Neural progenitor cell (in vitro differentiated cells): ENCODE results near the gene C20orf141. TPM values are rescaled to one million over a fixed set of nuclear protein-coding genes. Genes with fewer than 3 reads are reported as not detected.

Experiments
- DNase-seq: peaks from one replicate; pipeline ENCODE4 v3.0.0-alpha.2; 2016; ENCODE audit warnings: low spot score
- H2AFZ ChIP-seq: fragments of 200-600 bp; sonication (generic); replicated peaks from 2 replicates; pipeline ENCODE4 v1.6.1; 2016; ENCODE audit warnings: antibody characterized with exemption
- H3F3A ChIP-seq: fragments of 200-600 bp; sonication (generic); 2 replicates; pipeline ENCODE4 v1.6.1; 2016; ENCODE audit warnings: antibody characterized with exemption, low read depth
- H3K27ac ChIP-seq: fragments of 200-600 bp; sonication (generic); 2 replicates; pipeline ENCODE4 v1.5.1; 2016; ENCODE audit warnings: mild to moderate bottlenecking
- H3K27me3 ChIP-seq: fragments of 200-600 bp; sonication (generic); 2 replicates; pipeline ENCODE4 v1.6.1; 2016; ENCODE audit warnings: mild to moderate bottlenecking, moderate library complexity
- H3K36me3 ChIP-seq: fragments of 200-600 bp; sonication (generic); 2 replicates; pipeline ENCODE4 v1.5.1; 2016
- H3K4me1 ChIP-seq: fragments of 200-600 bp; sonication (generic); 2 replicates; pipeline ENCODE4 v1.6.1; 2016; ENCODE audit warnings: mixed run types
- H3K4me2 ChIP-seq: fragments of 200-600 bp; sonication (generic); 2 replicates; pipeline ENCODE4 v1.6.1; 2016
- H3K4me3 ChIP-seq: fragments of 200-600 bp; sonication (generic); 2 replicates; pipeline ENCODE4 v1.5.1; 2016
- H3K79me2 ChIP-seq: fragments of 200-600 bp; sonication (generic); 2 replicates; pipeline ENCODE4 v1.6.1; 2016; ENCODE audit warnings: low read depth
- H3K9ac ChIP-seq: fragments of 200-600 bp; sonication (generic); 2 replicates; pipeline ENCODE4 v1.6.1; 2016
- H3K9me3 ChIP-seq: fragments of 200-600 bp; sonication (generic); 2 replicates; pipeline ENCODE4 v1.5.1; 2016; ENCODE audit warnings: low read depth
- H4K20me1 ChIP-seq: fragments of 200-600 bp; sonication (generic); 2 replicates; pipeline ENCODE4 v1.6.1; 2016; ENCODE audit warnings: low read depth
- H3K27ac Mint-ChIP-seq: 3 replicates; pipeline ENCODE4 v1.8.0; 2021; ENCODE audit warnings: mixed read lengths
- H3K27me3 Mint-ChIP-seq: 2 replicates; pipeline ENCODE4 v1.8.0; 2022; ENCODE audit warnings: low read depth, mild to moderate bottlenecking, inconsistent platforms, moderate library complexity, mixed read lengths; ENCODE audit not compliant: insufficient read depth
- H3K36me3 Mint-ChIP-seq: 3 replicates; pipeline ENCODE4 v1.8.0; 2021; ENCODE audit warnings: mixed read lengths
- H3K4me1 Mint-ChIP-seq: 3 replicates; pipeline ENCODE4 v1.8.0; 2021; ENCODE audit warnings: mixed read lengths
- H3K4me3 Mint-ChIP-seq: 3 replicates; pipeline ENCODE4 v1.8.0; 2021; ENCODE audit warnings: mild to moderate bottlenecking, moderate library complexity, mixed read lengths
- H3K9me3 Mint-ChIP-seq: 3 replicates; pipeline ENCODE4 v1.8.0; 2020; ENCODE audit warnings: mixed read lengths
- CTCF ChIP-seq: fragments of 200-600 bp; sonication (generic); IDR thresholded peaks from 2 replicates; pipeline ENCODE4 v1.5.1; 2017; ENCODE audit warnings: antibody characterized with exemption, mild to moderate bottlenecking
- EZH2 ChIP-seq: fragments of 200-600 bp; sonication (generic); IDR thresholded peaks from 2 replicates; pipeline ENCODE4 v1.6.1; 2017; ENCODE audit warnings: antibody characterized with exemption, mild to moderate bottlenecking, moderate library complexity
- EZH2phosphoT487 ChIP-seq: fragments of 200-600 bp; sonication (generic); IDR thresholded peaks from 2 replicates; pipeline ENCODE4 v1.6.1; 2017; ENCODE audit warnings: antibody characterized with exemption
- total RNA-seq: library from RNA; depleted of rRNA; stranded (reverse); fragments of >200 nt; gene quantifications from 2 replicates; pipeline ENCODE4 v1.2.3, GENCODE V29; 2015; ENCODE audit warnings: low replicate concordance

The C20orf141 gene
- total RNA-seq, 1 donor from 2014 or later: not detected

DNA sequence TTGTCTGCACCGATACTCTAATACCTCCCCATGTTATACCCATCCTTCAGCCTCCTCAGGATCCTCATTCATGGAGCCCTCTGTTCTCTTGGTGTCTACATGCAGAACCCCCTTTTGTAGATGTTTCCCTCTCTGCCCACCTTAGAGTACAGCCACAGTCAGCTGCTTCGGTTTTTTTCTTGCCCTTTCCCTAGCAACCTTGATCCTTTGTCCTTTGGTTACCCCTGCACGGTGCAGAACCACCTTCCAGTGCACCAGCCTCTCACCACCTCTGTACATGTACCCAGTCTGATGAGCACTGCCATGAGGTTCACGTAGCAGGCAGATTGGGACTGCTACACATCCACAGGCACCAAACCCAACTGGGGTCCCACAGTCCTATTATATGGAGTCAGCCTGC lies 33.0 kb downstream of the C20orf141 start:
- Histone ChIP-seq H3F3A (peaks cover 4% of the 10 kb centered on the region), H3K9me3 (no peaks in the 10 kb centered on the region), H3K79me2 (no peaks in the 10 kb centered on the region), H4K20me1 (no peaks in the 10 kb centered on the region), H3K27ac (no peak overlapping the region), H3K4me3 (no peak overlapping the region), H3K27me3 (no peaks in the 10 kb centered on the region), H3K36me3 (no peaks in the 10 kb centered on the region), H3K4me1 (no peaks in the 10 kb centered on the region), H2AFZ (no peak overlapping the region), H3K9ac (no peak overlapping the region), H3K4me2 (no peak overlapping the region)
- peaks cover 6% of the 10 kb centered on the region for H3K4me1 Mint-ChIP-seq
- TF ChIP-seq EZH2phosphoT487 (no peak), EZH2 (no peak), CTCF (no peak)
- H3K27me3 Mint-ChIP-seq: no peaks in the 10 kb centered on the region
- DNase-seq: no peak
- no peak overlapping the region for H3K4me3 Mint-ChIP-seq
- H3K36me3 Mint-ChIP-seq: peaks cover 2% of the 10 kb centered on the region
- H3K27ac Mint-ChIP-seq: no peak overlapping the region
- H3K9me3 Mint-ChIP-seq: no peaks in the 10 kb centered on the region

- Mint-ChIP-seq H3K27me3 (no peaks in the 10 kb centered on the region), H3K4me3 (no peak overlapping the region), H3K9me3 (no peaks in the 10 kb centered on the region), H3K36me3 (peaks cover 2% of the 10 kb centered on the region), H3K27ac (no peak overlapping the region), H3K4me1 (peaks cover 6% of the 10 kb centered on the region)
- TF ChIP-seq EZH2 (no peak), EZH2phosphoT487 (no peak), CTCF (no peak)
- no peaks in the 10 kb centered on the region for H4K20me1 ChIP-seq
- no peak overlapping the region for H3K4me3 ChIP-seq
- peaks cover 4% of the 10 kb centered on the region for H3F3A ChIP-seq
- no peaks in the 10 kb centered on the region for H3K79me2 ChIP-seq
- no peaks in the 10 kb centered on the region for H3K36me3 ChIP-seq
- no peaks in the 10 kb centered on the region for H3K27me3 ChIP-seq
- H3K4me2 ChIP-seq: no peak overlapping the region
- H3K9me3 ChIP-seq: no peaks in the 10 kb centered on the region
- no peak overlapping the region for H3K9ac ChIP-seq
- no peak for DNase-seq
- no peak overlapping the region for H2AFZ ChIP-seq
- H3K4me1 ChIP-seq: no peaks in the 10 kb centered on the region
- H3K27ac ChIP-seq: no peak overlapping the region
Observed at GRCh38 chr20:2849529-2849928, 34.7 kb downstream of the C20orf141 start.

- H3K4me1 ChIP-seq: no peaks in the 10 kb centered on the region
- H3K36me3 Mint-ChIP-seq: peaks cover 2% of the 10 kb centered on the region
- H3K27ac ChIP-seq: no peak overlapping the region
- H3K36me3 ChIP-seq: no peaks in the 10 kb centered on the region
- no peak overlapping the region for H3K9ac ChIP-seq
- TF ChIP-seq EZH2phosphoT487 (no peak), EZH2 (no peak), CTCF (no peak)
- H2AFZ ChIP-seq: no peak overlapping the region
- H3K4me2 ChIP-seq: no peak overlapping the region
- no peaks in the 10 kb centered on the region for H4K20me1 ChIP-seq
- H3K27me3 Mint-ChIP-seq: no peaks in the 10 kb centered on the region
- peaks cover 4% of the 10 kb centered on the region for H3F3A ChIP-seq
- H3K27me3 ChIP-seq: no peaks in the 10 kb centered on the region
- H3K4me1 Mint-ChIP-seq: peaks cover 6% of the 10 kb centered on the region
- DNase-seq: no peak
- no peaks in the 10 kb centered on the region for H3K79me2 ChIP-seq
- no peaks in the 10 kb centered on the region for H3K9me3 Mint-ChIP-seq
- no peak overlapping the region for H3K4me3 Mint-ChIP-seq
- no peak overlapping the region for H3K27ac Mint-ChIP-seq
- no peak overlapping the region for H3K4me3 ChIP-seq
- H3K9me3 ChIP-seq: no peaks in the 10 kb centered on the region
Observed at GRCh38 chr20:2851086-2851485, 36.3 kb downstream of the C20orf141 start.
